Measurements from ENCODE around the gene POLR2M.

DNA sequence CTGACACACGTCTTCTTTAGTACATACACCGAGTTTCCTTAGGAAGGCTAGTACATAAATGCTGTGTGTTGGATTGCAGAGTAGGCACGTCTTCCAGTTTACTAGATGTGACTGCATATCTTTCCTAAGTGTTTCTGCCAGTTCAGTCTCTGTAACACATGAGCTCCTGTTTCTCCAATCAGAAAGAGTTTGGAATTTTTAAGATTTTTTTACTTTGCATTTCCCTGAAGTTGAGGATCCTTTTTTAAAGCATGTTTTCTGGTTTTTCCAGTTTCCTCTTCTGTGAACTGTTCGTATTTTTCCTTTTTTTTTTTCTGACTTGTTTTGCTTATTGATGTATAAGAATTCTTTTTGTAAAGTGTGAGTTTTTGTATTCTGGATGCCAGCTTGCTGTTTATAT, 7.5 kb upstream of the POLR2M start:
- TF ChIP-seq CTCF (IDR thresholded peaks at IDR 0.05; ENCODE audit: low read depth, low read length): no peak
- no peak for TF ChIP-seq POLR2A (IDR thresholded peaks at IDR 0.05; ENCODE audit: extremely low read depth, insufficient read length)
- TF ChIP-seq MYC (IDR thresholded peaks at IDR 0.05; ENCODE audit: low read depth, low read length): no peak
- no peak for TF ChIP-seq MAX (IDR thresholded peaks at IDR 0.05; ENCODE audit: low read depth, low read length)

Data from NB4 (cell line).